Stomach (tissue), 4 donors: ENCODE data around the gene AANAT.

Experiments used
- EP300 ChIP-seq: sonication (generic); formaldehyde crosslinking; IDR thresholded peaks from one replicate; pipeline ENCODE4 v1.6.1; 2017; ENCODE audit warnings: antibody characterized with exemption
- POLR2A ChIP-seq, 4 donors: fragments of 450-650 bp; IDR thresholded peaks; one replicate each; pipeline ENCODE4 v1.6.1; 2016; ENCODE audit warnings: antibody characterized with exemption in 4 of 4, control low read depth in 2 of 4, mild to moderate bottlenecking in 1 of 4, moderate library complexity in 1 of 4
- POLR2AphosphoS5 ChIP-seq, 3 donors: sonication (generic); formaldehyde crosslinking; IDR thresholded peaks; one replicate each; pipeline ENCODE4 v1.6.1; 2016; ENCODE audit warnings: antibody characterized with exemption in 3 of 3
- TF ChIP-seq, protein P1 (sequence below), 7 experiments: fragments of 450-650 bp in 4 of 7; fragments of 200-600 bp in 3 of 7; sonication (generic) in 3 of 7; IDR thresholded peaks; one replicate each; pipeline ENCODE4 v1.5.1; 2016 to 2019; ENCODE audit warnings: antibody characterized with exemption in 7 of 7, control low read depth in 2 of 7, mild to moderate bottlenecking in 1 of 7

DNA sequence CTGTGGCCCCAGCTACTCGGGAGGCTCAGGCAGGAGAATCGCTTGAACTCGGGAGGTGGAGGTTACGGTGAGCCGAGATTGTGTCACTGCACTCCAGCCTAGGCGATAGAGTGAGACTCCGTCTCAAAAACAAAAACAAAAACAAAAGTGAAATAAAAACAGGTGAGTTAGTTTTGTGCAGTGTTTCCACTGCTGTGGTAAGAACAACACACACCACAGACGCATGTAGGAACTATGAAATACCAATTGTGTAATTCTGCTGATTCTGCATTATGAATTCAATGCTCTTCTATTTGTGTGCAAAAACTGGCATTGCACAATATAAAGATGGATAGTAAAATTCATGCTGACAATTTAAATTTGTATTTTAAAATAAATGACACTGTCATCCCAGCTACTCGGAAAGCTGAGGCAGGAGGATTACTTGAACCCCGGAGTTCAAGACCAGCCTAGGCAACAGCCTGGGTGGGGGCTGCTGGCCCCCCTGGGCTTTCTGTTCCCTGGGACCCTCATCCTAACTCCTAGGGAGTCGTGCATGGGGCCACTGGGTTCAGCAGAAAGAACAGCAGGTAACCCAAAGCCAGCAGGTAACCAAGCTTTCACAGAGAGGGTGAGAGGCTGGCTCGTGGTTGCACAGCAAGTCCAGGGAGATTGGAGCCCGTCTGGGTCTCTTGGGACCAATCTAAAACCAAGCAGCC is 44.4 kb downstream of the AANAT start:
- TF ChIP-seq, protein P1, sequence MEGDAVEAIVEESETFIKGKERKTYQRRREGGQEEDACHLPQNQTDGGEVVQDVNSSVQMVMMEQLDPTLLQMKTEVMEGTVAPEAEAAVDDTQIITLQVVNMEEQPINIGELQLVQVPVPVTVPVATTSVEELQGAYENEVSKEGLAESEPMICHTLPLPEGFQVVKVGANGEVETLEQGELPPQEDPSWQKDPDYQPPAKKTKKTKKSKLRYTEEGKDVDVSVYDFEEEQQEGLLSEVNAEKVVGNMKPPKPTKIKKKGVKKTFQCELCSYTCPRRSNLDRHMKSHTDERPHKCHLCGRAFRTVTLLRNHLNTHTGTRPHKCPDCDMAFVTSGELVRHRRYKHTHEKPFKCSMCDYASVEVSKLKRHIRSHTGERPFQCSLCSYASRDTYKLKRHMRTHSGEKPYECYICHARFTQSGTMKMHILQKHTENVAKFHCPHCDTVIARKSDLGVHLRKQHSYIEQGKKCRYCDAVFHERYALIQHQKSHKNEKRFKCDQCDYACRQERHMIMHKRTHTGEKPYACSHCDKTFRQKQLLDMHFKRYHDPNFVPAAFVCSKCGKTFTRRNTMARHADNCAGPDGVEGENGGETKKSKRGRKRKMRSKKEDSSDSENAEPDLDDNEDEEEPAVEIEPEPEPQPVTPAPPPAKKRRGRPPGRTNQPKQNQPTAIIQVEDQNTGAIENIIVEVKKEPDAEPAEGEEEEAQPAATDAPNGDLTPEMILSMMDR (IDR thresholded peaks at IDR 0.05) = no peak
- TF ChIP-seq POLR2AphosphoS5 (IDR thresholded peaks at IDR 0.05) (no peak), POLR2A (IDR thresholded peaks at IDR 0.05) (no peak), EP300 (no peak)
